Thyroid gland (tissue), 4 donors: ENCODE measurements around the gene BARHL1. TPM values are rescaled to one million over a fixed set of nuclear protein-coding genes. Genes with fewer than 3 reads are reported as not detected.

ENCODE experiments used
- DNase-seq, 2 donors: peaks; one replicate each; pipeline ENCODE4 v3.0.0-alpha.2; 2019
- H3K27ac ChIP-seq, 3 donors: fragments of 200-600 bp; sonication (generic); 1 replicate in 2 of 3; 2 replicates in 1 of 3; pipeline ENCODE4 v1.5.1; 2016 to 2019; ENCODE audit warnings: mild to moderate bottlenecking in 1 of 3, moderate library complexity in 1 of 3
- H3K27me3 ChIP-seq: fragments of 200-600 bp; sonication (generic); one replicate; pipeline ENCODE4 v1.5.1; 2019
- H3K36me3 ChIP-seq, 2 donors: fragments of 200-600 bp; sonication (generic); one replicate each; pipeline ENCODE4 v1.5.1; 2016 to 2019
- H3K4me1 ChIP-seq, 2 donors: fragments of 200-600 bp; sonication (generic); one replicate each; pipeline ENCODE4 v1.5.1; 2017 to 2019
- H3K4me3 ChIP-seq, 3 donors: fragments of 200-600 bp; sonication (generic); replicated peaks in 1 of 3; 1 replicate in 2 of 3; 2 replicates in 1 of 3; pipeline ENCODE4 v1.5.1; 2016; ENCODE audit warnings: mild to moderate bottlenecking in 1 of 3
- H3K9me3 ChIP-seq: fragments of 200-600 bp; sonication (generic); one replicate; pipeline ENCODE4 v1.5.1; 2017
- CTCF ChIP-seq, 6 experiments: fragments of 200-600 bp in 3 of 6; fragments of 450-650 bp in 3 of 6; sonication (generic) in 3 of 6; IDR thresholded peaks; one replicate each; pipeline ENCODE4 v1.5.1; 2016 to 2019; ENCODE audit warnings: antibody characterized with exemption in 6 of 6, mild to moderate bottlenecking in 2 of 6, inconsistent platforms in 1 of 6, moderate library complexity in 1 of 6
- POLR2A ChIP-seq, 2 donors: fragments of 450-650 bp; IDR thresholded peaks; one replicate each; pipeline ENCODE4 v1.6.1; 2017; ENCODE audit warnings: antibody characterized with exemption in 2 of 2, mild to moderate bottlenecking in 2 of 2, moderate library complexity in 1 of 2
- WGBS, 2 donors: methylation state at CpG; one replicate each; pipeline ENCODE4 v1.1.5; 2017; 5-methylcytosine and 5-hydroxymethylcytosine counted together
- intact Hi-C: fragments of 100-400 bp; cut with DNase I; formaldehyde crosslinking; loops from one replicate; pipeline ENCODE4 v1.15.1; 2023
- total RNA-seq, 4 donors: library from RNA; depleted of rRNA; stranded (reverse); fragments of >200 nt; gene quantifications; one replicate each; pipeline ENCODE4 v1.2.3, GENCODE V29; 2016

BARHL1 gene
- total RNA-seq, 4 donors from 2014 or later, result not detected

GRCh38 chr9:132596200-132596599, 13.8 kb downstream of the BARHL1 start:
- Histone ChIP-seq H3K4me3 (no peak overlapping the region), H3K36me3 (peaks cover 16 to 42% of the 10 kb centered on the region in 2 donors), H3K27ac (no peak overlapping the region), H3K9me3 (no peaks in the 10 kb centered on the region), H3K4me1 (no peaks in the 10 kb centered on the region), H3K27me3 (no peaks in the 10 kb centered on the region)
- TF ChIP-seq CTCF (IDR thresholded peaks at IDR 0.05), result no peak
- TF ChIP-seq POLR2A (IDR thresholded peaks at IDR 0.05), result no peak
- WGBS, 2 donors, result 81 to 82% methylated on average over 3 of the region's 3 CpGs
- no peak for DNase-seq
- intact Hi-C loops, result no loop called here

- intact Hi-C loops, result no loop called here
- 90 to 93% methylated on average over 16 of the region's 16 CpGs for WGBS, 2 donors
- DNase-seq, result peak; percentile 28 to 37
- TF ChIP-seq POLR2A (IDR thresholded peaks at IDR 0.05), result no peak
- TF ChIP-seq CTCF (IDR thresholded peaks at IDR 0.05), result no peak
- Histone ChIP-seq H3K27me3 (no peaks in the 10 kb centered on the region), H3K36me3 (peaks cover 16 to 46% of the 10 kb centered on the region in 2 donors), H3K27ac (no peak overlapping the region), H3K4me3 (no peak overlapping the region), H3K9me3 (no peaks in the 10 kb centered on the region), H3K4me1 (no peaks in the 10 kb centered on the region)
Observed at GRCh38 chr9:132597073-132597775, 14.8 kb downstream of the BARHL1 start.

- Histone ChIP-seq H3K4me3 (no peak overlapping the region), H3K4me1 (no peaks in the 10 kb centered on the region), H3K36me3 (peaks cover 5 to 33% of the 10 kb centered on the region in 2 donors), H3K27me3 (no peaks in the 10 kb centered on the region), H3K27ac (no peak overlapping the region), H3K9me3 (no peaks in the 10 kb centered on the region)
- no peak for DNase-seq
- TF ChIP-seq POLR2A (IDR thresholded peaks at IDR 0.05) (no peak), CTCF (IDR thresholded peaks at IDR 0.05) (no peak)
- 85 to 96% methylated on average over 12 of the region's 12 CpGs for WGBS, 2 donors
- intact Hi-C loops, result no loop called here
Observed at GRCh38 chr9:132600326-132600984, 18.0 kb downstream of the BARHL1 start.

GRCh38 chr9:132602207-132602606, 19.8 kb downstream of the BARHL1 start:
- H3K27me3 ChIP-seq, result no peaks in the 10 kb centered on the region
- peaks cover 10 to 37% of the 10 kb centered on the region in 2 donors for H3K36me3 ChIP-seq
- H3K4me1 ChIP-seq, result no peaks in the 10 kb centered on the region
- no peak overlapping the region for H3K4me3 ChIP-seq
- WGBS, 2 donors, result 74 to 86% methylated on average over 3 of the region's 3 CpGs
- TF ChIP-seq POLR2A (IDR thresholded peaks at IDR 0.05), result no peak
- no peak for TF ChIP-seq CTCF (IDR thresholded peaks at IDR 0.05)
- H3K27ac ChIP-seq, result no peak overlapping the region
- H3K9me3 ChIP-seq, result no peaks in the 10 kb centered on the region
- intact Hi-C loops, result no loop called here
- no peak for DNase-seq

- H3K4me3 ChIP-seq, result no peak overlapping the region
- no peak for DNase-seq
- no peak overlapping the region for H3K27ac ChIP-seq
- intact Hi-C loops, result no loop called here
- H3K27me3 ChIP-seq, result no peaks in the 10 kb centered on the region
- no peaks in the 10 kb centered on the region for H3K9me3 ChIP-seq
- TF ChIP-seq POLR2A (IDR thresholded peaks at IDR 0.05) (no peak), CTCF (IDR thresholded peaks at IDR 0.05) (no peak)
- peaks cover 16 to 55% of the 10 kb centered on the region in 2 donors for H3K36me3 ChIP-seq
- no peaks in the 10 kb centered on the region for H3K4me1 ChIP-seq
- 93 to 94% methylated on average over 6 of the region's 6 CpGs for WGBS, 2 donors
Observed at GRCh38 chr9:132605387-132605786, 23.0 kb downstream of the BARHL1 start.
